ENCODE measurements around the gene SYNPO2.
"Not testable (repeated sequence)": the region's sequence is repeated elsewhere in the genome, so short reads cannot be mapped to it uniquely, and the experiment has no call there.

SYNPO2 gene

DNA sequence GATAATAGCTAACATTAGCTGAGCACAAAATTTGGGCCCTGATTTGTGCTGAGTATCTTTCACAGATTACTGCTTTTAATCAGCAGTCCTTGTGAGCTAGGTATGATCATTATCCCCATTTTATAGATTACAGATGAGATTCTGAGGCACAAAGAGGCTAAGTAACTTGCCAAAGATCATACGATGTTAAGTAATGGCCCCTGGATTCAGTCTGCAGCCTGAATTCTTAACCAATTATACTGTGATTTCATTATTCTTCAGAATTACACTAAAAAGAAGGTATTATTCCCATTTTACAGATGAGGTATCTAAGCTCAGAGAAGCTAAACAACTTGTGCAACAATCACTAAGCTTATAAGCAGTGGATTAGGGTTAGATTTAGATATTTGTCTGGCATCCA lies 149.1 kb downstream of the SYNPO2 start:
- DNase-seq: no peak

DNA sequence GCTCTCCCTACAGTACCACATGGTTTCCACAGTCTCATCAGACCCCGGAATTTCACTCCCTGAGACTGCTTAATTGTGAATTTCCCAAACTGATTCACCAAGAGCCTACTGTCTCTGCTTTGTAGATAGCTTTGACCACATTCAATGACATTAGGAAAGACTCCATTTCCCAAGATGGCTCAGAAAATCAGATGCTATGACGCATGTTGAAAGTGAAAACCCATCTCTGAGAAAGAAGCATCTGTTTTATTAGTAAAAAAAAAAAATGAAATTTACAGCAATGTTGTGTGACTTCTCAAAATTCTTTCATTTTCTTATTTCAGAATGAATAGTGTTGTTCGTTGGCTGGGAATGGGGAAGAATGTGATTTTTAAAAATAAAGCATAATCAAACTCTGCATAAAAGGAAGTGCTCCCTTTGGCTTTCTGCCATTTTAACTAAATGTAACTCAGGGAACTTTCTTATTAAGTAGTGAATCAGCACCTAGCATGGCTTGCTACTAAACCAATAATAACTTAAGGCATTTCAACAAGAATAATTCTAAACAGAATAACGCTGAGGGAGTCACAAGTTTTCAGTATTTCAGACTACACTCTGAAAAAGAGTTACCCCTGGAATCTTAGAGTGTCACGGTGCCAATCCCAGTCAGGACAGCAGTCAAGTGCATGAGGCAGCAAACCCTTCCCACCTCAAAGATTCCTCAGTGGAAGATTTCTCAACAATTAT lies 149.6 kb downstream of the SYNPO2 start:
- no peak for DNase-seq

GRCh38 chr4:119039160-119039559 lies 150.5 kb downstream of the SYNPO2 start:
- DNase-seq: no peak

GRCh38 chr4:119039779-119040178 lies 151.1 kb downstream of the SYNPO2 start:
- no peak for DNase-seq

- no peak for DNase-seq
These were observed 151.6 kb downstream of the SYNPO2 start for GRCh38 chr4:119040261-119040660.

- no peak for DNase-seq
These were observed 152.1 kb downstream of the SYNPO2 start for GRCh38 chr4:119040694-119041185.

GRCh38 chr4:119041396-119041795 lies 152.7 kb downstream of the SYNPO2 start:
- no peak for DNase-seq

- peak; percentile 61 for DNase-seq
These were observed 153.4 kb downstream of the SYNPO2 start for GRCh38 chr4:119041951-119042560.

- no peak for DNase-seq
These were observed 157.6 kb downstream of the SYNPO2 start for GRCh38 chr4:119046263-119046662.

- not testable (repeated sequence) for DNase-seq
These were observed 158.4 kb downstream of the SYNPO2 start for GRCh38 chr4:119047059-119047458.

GRCh38 chr4:119048446-119048845 lies 159.8 kb downstream of the SYNPO2 start:
- DNase-seq: no peak

DNA sequence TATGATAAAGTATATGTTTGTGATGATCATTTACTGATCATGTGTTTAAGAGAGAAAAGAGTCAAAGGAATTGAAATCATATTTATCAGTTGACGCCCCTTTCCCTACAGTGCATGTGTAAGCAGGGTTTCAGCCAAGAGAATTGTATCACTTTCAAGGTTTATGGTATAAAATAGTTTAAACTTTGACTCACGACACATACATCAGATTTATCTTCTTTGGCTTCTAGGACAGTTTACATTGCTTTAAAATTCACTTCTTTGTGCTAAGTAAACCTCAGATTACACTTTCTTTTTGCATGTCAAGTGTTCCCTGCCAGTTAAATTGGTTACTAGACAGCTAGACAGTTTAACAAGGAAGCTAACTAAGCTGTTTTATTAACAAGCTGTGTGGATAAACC lies 160.7 kb downstream of the SYNPO2 start:
- no peak for DNase-seq

DNA sequence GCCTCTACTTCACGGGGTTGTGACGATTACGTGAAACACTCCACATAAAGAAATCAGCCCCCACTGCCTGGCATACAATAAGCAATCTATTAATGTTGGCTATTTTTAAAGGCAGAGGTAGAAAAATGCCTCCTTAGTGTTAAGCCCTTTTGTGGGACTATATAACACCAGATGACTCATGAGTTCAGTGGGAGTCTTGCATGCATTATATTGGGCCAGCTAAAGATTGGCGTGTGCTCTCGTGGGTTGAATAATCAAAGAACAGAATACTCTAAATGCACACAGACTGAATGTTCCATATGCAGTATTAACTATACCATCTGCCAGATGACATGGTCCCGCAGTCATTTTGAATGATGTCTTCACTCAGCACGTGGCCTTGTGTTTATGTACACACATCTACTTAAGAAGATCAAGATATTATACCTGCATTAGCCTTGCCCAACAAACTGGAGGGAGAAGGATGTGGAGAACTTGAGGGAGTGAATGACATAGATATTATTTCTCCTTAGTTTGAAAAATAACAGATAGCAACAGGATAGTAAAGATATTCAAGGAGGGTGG lies 162.0 kb downstream of the SYNPO2 start:
- no peak for DNase-seq

DNA sequence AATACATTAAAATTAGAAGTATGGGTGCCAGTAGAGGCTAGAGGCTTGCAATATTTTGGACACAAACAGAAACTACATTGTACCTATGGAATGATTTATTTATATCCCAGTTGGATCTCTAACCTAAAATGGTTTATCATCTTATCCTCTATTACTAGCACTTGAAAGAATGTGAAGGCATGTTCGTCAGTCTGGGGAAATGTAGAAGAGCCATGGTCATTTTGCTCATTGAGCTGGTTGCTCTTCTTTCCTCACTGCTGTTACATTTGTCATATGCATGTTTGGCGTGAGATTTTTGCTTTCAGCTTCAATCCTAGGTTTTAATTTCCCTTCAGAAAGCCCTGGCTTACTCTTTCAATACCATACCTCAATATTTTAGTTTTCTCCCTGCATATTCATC lies 164.6 kb downstream of the SYNPO2 start:
- no peak for DNase-seq

- DNase-seq: no peak
These were observed 165.3 kb downstream of the SYNPO2 start for GRCh38 chr4:119053997-119054396.

DNA sequence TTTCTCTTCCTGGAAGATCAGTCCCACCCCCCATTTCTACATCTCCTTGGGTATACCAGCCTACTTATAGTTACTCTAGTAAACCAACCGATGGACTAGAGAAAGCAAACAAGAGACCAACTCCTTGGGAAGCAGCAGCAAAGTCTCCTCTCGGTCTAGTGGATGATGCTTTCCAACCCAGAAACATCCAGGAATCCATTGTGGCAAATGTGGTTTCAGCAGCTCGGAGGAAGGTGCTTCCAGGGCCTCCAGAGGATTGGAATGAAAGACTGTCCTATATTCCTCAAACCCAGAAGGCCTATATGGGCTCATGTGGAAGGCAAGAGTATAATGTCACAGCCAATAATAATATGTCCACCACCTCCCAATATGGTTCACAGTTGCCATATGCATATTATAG lies 168.8 kb downstream of the SYNPO2 start:
- DNase-seq: no peak

GRCh38 chr4:119059221-119059620 lies 170.6 kb downstream of the SYNPO2 start:
- no peak for DNase-seq

- not testable (repeated sequence) for DNase-seq
These were observed 178.5 kb downstream of the SYNPO2 start for GRCh38 chr4:119067125-119067524.

DNA sequence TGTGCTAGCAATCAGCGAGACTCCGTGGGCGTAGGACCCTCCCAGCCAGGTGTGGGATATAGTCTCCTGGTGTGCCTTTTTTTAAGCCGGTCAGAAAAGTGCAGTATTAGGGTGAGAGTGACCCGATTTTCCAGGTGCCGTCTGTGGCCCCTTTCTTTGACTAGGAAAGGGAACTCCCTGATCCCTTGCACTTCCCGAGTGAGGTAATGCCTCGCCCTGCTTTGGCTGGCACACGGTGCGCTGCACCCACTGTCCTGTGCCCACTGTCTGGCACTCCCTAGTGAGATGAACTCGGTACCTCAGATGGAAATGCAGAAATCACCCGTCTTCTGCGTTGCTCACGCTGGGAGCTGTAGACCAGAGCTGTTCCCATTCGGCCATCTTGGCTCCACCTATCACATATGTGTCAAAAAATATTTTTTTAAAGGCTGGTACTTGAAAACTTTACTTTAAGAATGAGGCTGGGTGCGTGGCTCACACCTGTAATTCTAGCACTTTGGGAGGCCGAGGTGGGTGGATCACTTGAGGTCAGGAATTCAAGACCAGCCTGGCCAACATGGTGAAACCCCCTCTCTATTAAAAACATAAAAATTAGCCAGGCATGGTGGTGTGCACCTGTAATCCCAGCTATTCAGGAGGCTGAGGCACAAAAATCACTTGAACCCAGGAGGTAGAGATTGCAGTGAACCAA lies 179.2 kb downstream of the SYNPO2 start:
- DNase-seq: not testable (repeated sequence)

DNA sequence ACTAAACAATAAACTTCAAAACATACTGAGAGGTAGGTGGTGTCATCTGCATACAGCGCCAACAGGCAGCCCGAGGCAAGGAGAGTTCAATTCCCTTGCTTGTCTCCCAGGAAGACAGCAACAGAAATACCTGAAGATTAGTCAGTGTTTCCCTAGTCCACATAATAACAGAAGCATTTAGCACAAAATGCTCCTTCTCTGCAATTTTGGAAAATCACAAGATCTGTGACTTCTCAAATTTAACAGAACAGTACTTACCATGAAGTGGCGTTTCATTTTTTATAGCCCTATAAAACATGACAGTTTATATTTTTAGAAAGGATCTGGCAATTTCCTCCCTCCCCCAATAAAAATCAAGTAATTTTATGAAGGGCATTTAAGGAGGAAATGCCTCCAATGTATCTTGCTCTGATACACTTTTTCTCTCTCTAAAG lies 179.9 kb downstream of the SYNPO2 start:
- DNase-seq: no peak

DNA sequence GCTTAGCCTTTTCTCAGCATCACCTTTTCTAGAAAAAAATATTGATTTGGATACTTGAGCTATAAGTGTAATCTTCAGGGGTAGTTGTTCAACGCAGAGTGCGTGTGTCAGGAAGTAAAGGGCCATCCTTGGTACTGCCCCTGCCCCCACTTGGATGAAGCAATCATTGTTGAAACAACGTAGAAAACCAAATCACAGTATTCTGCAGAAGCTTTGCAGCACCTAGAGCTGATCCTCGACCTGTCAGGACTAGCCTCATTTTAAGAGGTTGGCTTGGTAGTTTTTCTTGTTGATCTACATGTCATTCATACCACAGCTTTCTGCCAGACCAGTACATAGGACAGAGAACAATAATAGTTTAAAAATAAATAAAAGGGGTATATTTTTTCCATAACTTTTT lies 181.6 kb downstream of the SYNPO2 start:
- DNase-seq: no peak

DNA sequence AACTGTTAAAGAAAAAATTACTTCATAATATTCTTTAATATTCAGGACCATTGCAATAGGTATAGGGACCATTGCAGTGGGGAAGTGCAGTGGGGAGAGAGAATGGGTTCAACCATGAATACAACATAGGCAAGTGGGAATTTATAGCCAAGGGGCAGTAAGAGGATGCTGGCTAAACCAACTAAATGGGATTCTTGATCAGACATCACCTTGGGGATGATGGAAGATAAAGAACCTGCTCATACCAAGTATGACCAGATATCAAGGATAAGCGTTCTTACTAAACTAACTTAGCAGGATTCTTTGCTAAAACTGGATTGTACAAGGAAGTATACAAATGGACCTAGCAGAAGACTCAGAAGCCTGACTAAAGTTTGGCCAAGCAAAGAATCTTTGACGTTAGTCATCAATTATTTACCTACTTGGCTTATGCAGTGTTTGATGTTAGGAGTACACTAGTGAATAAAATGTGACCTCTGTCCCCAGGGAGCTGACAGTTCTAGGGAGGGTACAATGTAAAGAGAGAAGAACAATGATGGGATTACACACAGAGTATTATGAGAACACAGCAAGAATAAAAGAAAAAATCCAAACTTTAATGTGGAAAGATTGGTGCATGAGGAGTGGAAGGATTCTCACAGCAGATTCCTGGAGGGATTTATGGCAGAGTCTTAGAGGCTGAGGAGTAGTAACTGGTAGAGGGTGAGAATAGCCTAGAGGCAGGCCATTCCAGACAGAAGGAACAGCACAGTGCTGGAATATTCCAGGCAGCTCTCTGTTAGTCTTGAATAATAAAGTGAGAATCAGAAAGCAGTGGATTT lies 192.3 kb downstream of the SYNPO2 start:
- no peak for DNase-seq

- no peak for DNase-seq
These were observed 192.8 kb downstream of the SYNPO2 start for GRCh38 chr4:119081542-119081859.

Measured in RPMI8226 (cell line).